ENCODE data around the gene GLB1L3. TPM values are rescaled to one million over a fixed set of nuclear protein-coding genes. Genes with fewer than 3 reads are reported as not detected.

The GLB1L3 gene
- total and polyA plus RNA-seq, 2 experiments from 2014 or later, result 0.17 TPM; not detected in 1

DNA sequence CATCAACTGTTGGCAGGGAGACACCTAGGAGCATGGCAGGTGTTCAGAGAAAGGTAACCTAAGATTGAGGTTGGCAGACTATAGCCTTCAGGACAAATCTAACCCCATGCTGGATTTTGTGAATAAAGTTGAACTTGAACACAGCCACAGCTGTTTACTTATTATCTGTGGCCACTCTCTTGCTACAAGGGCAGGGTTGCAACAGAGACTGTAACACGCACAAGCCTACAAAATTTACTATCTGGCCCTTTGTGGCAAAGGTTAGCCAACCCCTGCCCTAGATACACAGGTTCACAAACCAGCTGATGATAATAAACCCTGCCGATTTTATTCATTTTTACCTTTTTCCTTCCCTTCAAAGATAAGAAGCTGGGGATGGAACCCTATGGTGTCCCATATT lies 25.5 kb upstream of the GLB1L3 start:
- no peak overlapping the region for H3K4me3 ChIP-seq
- H3K36me3 ChIP-seq (replicated peaks; ENCODE audit: insufficient read depth, low read depth), result no peaks in the 10 kb centered on the region
- DNase-seq (ENCODE audit: low spot score), result no peak
- peaks cover 29% of the 10 kb centered on the region for H3K79me2 ChIP-seq
- WGBS (ENCODE audit: low lambda C conversion rate, missing lambda C conversion rate), result 82% methylated on average over 2 of the region's 2 CpGs
- no peaks in the 10 kb centered on the region for H3K9me3 ChIP-seq (ENCODE audit: low read depth)
- no peaks in the 10 kb centered on the region for H3K27me3 ChIP-seq
- H3K27ac ChIP-seq, result no peak overlapping the region
- no peak for TF ChIP-seq EZH2phosphoT487 (IDR thresholded peaks at IDR 0.05; ENCODE audit: low read depth, severe bottlenecking, unreplicated experiment)
- TF ChIP-seq EZH2 (IDR thresholded peaks at IDR 0.05; ENCODE audit: borderline replicate concordance), result no peak
- TF ChIP-seq, protein P1, sequence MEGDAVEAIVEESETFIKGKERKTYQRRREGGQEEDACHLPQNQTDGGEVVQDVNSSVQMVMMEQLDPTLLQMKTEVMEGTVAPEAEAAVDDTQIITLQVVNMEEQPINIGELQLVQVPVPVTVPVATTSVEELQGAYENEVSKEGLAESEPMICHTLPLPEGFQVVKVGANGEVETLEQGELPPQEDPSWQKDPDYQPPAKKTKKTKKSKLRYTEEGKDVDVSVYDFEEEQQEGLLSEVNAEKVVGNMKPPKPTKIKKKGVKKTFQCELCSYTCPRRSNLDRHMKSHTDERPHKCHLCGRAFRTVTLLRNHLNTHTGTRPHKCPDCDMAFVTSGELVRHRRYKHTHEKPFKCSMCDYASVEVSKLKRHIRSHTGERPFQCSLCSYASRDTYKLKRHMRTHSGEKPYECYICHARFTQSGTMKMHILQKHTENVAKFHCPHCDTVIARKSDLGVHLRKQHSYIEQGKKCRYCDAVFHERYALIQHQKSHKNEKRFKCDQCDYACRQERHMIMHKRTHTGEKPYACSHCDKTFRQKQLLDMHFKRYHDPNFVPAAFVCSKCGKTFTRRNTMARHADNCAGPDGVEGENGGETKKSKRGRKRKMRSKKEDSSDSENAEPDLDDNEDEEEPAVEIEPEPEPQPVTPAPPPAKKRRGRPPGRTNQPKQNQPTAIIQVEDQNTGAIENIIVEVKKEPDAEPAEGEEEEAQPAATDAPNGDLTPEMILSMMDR (IDR thresholded peaks at IDR 0.05; ENCODE audit: poor library complexity), result no peak
- no peak overlapping the region for H2AFZ ChIP-seq
- peaks cover 4% of the 10 kb centered on the region for H3K4me1 ChIP-seq (ENCODE audit: insufficient read depth)
- H4K20me1 ChIP-seq (ENCODE audit: insufficient read depth, poor library complexity, severe bottlenecking), result no peaks in the 10 kb centered on the region
- no peaks in the 10 kb centered on the region for H3K9me2 ChIP-seq (replicated peaks; ENCODE audit: insufficient read depth)
- no peak overlapping the region for H3K4me2 ChIP-seq

DNA sequence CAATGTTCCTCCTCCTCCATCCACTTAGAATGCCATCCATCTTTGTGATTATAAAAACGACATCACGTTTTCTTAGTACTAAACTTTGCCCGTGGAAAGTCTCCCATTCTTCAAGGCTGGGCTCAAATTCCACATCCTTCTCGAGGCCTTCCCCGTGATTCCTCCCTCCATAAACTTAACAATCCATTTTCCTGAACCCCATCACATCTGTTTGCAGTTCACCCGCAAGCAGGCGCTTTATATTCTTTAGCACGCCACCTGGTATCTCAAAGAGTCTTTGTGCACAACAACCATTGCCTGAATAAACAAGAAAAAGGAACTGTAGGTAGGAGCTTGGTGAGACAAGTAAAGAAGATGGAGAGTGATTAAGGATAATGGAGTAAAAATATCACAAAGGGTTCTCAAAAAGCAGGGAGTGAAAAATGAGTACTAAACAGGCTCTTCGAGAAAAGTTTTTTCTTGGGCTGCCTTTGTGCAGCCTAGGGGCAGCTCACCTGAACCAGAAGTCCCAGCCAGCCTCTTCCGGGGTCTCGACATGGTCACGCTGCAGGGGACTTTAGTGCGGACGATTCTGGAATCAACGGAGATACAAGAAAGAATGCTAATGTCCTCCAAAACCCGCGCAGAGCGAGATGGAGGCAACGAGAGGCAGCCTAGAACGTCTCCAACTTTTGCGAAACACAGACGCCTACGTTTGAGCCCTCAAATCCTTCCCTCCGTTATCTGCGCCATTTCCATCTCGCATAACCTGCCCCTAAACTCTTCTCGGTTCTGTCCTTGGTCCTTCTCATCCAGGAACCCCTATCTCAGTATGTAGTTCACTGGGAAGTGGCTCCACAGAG lies 23.6 kb upstream of the GLB1L3 start:
- DNase-seq (ENCODE audit: low spot score), result peak; percentile 45
- peaks cover 29% of the 10 kb centered on the region for H3K79me2 ChIP-seq
- no peaks in the 10 kb centered on the region for H4K20me1 ChIP-seq (ENCODE audit: insufficient read depth, poor library complexity, severe bottlenecking)
- H3K9me2 ChIP-seq (replicated peaks; ENCODE audit: insufficient read depth), result no peaks in the 10 kb centered on the region
- no peaks in the 10 kb centered on the region for H3K36me3 ChIP-seq (replicated peaks; ENCODE audit: insufficient read depth, low read depth)
- WGBS (ENCODE audit: low lambda C conversion rate, missing lambda C conversion rate), result 9% methylated on average over 27 of the region's 27 CpGs
- TF ChIP-seq EZH2 (IDR thresholded peaks at IDR 0.05; ENCODE audit: borderline replicate concordance) (no peak), EZH2phosphoT487 (IDR thresholded peaks at IDR 0.05; ENCODE audit: low read depth, severe bottlenecking, unreplicated experiment) (no peak)
- TF ChIP-seq, protein P1 (IDR thresholded peaks at IDR 0.05; ENCODE audit: poor library complexity), result no peak
- H2AFZ ChIP-seq, result peak overlapping the region; percentile 95
- H3K27ac ChIP-seq, result peak overlapping the region; percentile 73
- no peaks in the 10 kb centered on the region for H3K9me3 ChIP-seq (ENCODE audit: low read depth)
- no peaks in the 10 kb centered on the region for H3K27me3 ChIP-seq
- H3K4me3 ChIP-seq, result peak overlapping the region; percentile 85
- H3K4me1 ChIP-seq (ENCODE audit: insufficient read depth), result peaks cover 4% of the 10 kb centered on the region
- peak overlapping the region; percentile 82 for H3K4me2 ChIP-seq

DNA sequence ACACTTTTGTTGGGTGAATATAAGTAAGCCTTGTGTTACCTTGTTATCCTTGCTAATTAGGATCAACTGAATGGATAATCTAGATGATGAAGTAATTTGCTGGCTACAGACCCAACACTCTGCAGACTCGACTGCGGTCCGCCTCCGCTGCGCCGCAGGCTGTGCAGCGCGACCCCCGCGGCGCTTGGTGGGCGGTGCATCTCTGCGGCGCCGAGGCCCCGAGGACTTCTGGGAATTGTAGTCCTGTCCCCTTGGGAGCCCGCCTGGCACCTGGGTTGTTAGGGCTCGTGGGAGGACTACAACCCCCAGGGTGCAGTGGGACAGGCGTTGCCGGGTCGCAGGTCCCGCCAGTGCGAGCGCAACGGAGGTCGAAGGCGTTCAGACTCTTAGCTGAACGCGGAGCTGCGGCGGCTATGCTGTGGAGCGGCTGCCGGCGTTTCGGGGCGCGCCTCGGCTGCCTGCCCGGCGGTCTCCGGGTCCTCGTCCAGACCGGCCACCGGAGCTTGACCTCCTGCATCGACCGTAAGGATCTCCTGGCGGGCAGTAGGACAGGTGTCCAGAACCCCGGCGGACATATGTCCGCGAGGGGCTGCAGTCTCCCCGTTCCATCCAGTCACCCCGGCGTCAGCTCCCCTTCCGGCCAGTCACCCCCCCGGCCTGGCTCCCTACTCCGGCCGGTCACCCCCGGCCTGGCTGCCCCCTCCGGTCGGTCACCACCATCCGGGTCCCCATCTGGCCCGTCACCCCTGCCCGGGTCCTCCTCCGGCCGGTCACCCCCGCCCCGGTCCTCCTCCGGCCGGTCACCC lies 22.8 kb upstream of the GLB1L3 start, which contains the start of the genes ACAD8 and THYN1:
TSS of gene ACAD8 (plus strand) at position 381 of the 806 bp plus-strand sequence. CDS start at position 414, 33 bp downstream.
TSS of gene THYN1 (minus strand) at position 165 of the 806 bp plus-strand sequence. CDS start 470 bp downstream, outside the sequence.
- Histone ChIP-seq H3K9me3 (ENCODE audit: low read depth) (no peaks in the 10 kb centered on the region), H4K20me1 (ENCODE audit: insufficient read depth, poor library complexity, severe bottlenecking) (no peaks in the 10 kb centered on the region), H2AFZ (peak within 1 kb of the TSS; percentile 95), H3K27ac (peak within 1 kb of the TSS; percentile 73), H3K4me3 (peak within 1 kb of the TSS; percentile 85), H3K36me3 (replicated peaks; ENCODE audit: insufficient read depth, low read depth) (no peaks in the 10 kb centered on the region), H3K9me2 (replicated peaks; ENCODE audit: insufficient read depth) (no peaks in the 10 kb centered on the region), H3K4me1 (ENCODE audit: insufficient read depth) (peaks cover 4% of the 10 kb centered on the region), H3K27me3 (no peaks in the 10 kb centered on the region), H3K79me2 (peaks cover 29% of the 10 kb centered on the region), H3K4me2 (peak within 1 kb of the TSS; percentile 92)
- 1% methylated on average over 66 of the region's 70 CpGs for WGBS (ENCODE audit: low lambda C conversion rate, missing lambda C conversion rate)
- TF ChIP-seq, protein P1 (IDR thresholded peaks at IDR 0.05; ENCODE audit: poor library complexity), result no peak
- TF ChIP-seq EZH2phosphoT487 (IDR thresholded peaks at IDR 0.05; ENCODE audit: low read depth, severe bottlenecking, unreplicated experiment), result no peak
- DNase-seq (ENCODE audit: low spot score), result peak; percentile 97

All from hepatocyte (in vitro differentiated cells).